Fibroblast of the conjunctiva (primary cell): ENCODE data around the gene CRYBG2.
A peak's percentile ranks its signal among the peaks of the same experiment; 100 is the strongest.

Experiments used
- DNase-seq: peaks from one replicate; pipeline ENCODE4 v3.0.0-alpha.2; 2010; ENCODE audit warnings: low read depth

CRYBG2 gene

DNA sequence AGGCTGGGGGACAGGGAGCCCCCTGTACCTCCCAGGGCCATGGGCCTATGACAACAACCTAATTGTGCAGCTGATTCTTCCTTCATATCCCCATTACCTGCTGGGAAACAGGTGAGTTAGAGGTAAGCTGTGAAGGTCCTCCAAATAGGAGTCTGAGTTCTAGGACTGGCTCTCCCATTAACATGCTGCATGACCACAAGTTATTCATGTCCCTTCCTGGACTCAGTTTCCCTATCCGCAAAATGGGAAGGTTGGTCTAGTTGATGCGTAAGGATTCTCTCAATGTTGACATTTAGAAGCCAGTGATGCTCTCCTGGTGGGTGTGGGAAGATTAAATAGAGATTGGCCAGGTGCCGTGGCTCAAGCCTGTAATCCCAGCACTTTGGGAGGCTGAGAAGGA is 14.6 kb upstream of the CRYBG2 start:
- no peak for DNase-seq

DNA sequence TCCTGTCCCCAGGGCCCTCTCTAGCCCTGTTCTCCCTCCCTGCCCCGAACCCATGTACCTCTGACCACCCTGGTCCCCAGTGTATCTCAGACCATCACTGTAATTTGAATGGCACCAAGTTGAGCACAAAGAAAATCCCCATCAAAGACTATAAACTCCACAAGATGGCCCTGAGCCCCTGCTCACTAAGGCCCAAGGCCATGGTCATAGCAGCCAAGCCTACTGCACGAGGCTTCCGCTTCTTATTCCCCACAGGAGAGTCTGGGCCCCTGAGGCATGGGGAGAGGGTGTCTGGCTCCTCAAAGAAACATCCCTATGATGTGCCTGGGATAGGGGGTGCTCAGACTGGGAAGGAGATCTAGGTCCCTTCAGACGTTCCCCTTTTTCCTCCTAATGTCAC is 14.1 kb upstream of the CRYBG2 start:
- no peak for DNase-seq

- DNase-seq, result no peak
Measured at GRCh38 chr1:26367441-26367840, 13.5 kb upstream of the CRYBG2 start.

DNA sequence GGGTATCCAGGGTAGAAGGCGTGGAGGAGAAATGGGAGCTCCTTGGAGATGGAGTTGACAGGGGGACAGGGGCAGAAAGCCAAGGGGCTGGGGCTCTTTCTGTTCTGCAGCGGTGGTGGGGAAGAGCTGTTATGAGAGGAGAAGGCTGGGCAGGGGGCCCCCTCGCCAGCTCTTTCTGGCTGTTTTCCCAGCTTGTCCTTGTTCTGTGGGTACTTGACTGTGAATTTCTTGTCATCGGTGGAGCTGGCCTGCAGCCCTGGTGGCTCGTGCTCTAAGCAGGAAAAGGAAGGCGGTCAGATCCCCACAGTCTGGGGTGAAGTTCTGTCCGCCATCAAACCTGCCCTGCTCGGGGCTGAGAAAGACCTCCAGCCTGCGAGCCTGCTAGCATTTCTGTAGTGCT is 11.0 kb upstream of the CRYBG2 start:
- no peak for DNase-seq

DNA sequence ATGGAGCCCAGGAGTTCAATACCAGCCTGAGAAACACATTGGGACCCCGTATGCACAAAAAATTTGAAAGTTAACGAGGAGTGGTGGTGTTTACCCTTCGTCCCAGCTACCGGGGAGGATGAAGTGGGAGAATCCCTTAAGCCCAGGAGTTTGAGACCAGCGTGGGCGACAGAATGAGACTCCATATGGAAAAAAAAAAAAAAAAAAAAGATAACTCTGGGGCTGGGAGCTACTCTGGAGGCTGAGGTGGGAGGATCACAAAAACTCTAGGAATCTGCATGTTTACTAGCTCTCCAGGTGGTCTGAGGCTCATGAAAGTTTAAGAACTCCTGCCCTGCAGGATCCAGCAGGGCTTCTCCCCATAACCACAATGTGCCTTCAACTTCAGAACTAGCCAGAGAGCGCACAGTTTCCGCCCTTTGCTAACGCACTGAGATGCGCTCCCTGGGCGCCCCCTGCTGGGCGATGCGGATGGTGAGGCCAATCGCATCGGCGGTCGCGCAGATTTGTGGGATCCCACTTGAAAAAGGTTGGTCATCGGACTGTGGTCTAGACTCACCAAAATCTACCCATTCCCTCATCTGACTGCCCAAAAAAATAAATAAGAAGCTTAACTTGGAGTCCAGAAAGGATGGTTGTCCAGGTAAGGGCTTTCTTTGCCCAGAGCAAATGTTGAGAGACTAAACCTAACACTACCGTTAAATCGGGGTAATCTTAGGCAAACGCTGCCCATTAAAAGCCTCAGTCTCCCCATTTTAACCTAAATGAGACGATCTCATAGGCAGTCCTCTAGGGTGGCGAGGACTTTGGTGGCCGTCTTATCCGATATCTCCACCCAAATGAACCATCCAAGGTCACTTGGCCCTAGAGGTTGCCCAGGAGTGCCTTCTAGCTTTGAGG is 9.9 kb upstream of the CRYBG2 start:
- DNase-seq, result peak; percentile 37

DNA sequence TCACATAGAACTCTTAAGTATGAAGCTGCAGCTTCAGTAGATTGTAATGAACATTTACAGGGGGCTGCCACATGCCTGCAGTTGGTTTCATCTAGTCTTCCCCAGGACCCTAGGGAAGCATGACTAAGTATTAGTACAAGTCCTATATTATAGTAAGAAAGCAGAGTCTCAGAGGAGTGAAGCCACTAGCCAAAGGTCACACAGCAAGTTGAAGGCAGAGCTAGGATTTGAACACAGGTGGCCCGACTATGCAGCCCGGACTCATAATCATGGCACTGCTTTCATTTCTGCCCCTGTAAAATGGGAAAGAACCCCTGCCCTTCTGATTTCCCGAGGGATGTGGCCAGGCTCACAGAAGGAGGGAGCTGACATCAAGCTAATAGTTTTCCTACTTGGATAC is 8.4 kb upstream of the CRYBG2 start:
- DNase-seq, result no peak

DNA sequence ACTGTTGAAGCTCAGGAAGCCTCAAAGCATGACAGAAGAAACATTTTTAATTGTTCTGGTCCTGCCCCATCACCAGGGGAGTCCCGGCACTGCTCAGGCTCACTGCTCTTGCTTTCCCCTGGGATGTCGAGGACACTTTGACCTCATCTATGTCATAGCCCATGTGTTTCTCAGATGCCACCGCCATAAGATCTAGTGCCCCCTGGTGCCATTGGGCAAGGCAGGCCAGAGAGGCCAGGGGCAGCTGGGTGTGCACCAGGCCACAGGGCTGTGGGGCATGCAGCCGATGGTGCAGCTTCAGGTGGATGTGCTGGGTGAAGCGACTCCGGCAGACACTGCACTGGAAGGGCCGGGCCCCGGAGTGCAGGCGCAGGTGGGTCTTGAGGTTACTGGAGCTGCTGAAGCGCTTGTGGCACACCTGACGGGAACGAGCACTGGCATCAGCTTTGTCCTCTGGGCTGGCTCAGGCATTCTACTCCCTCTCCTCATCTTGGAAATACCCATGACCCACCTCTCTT is 7.7 kb upstream of the CRYBG2 start:
- DNase-seq, result no peak

GRCh38 chr1:26360807-26361604 is 7.1 kb upstream of the CRYBG2 start:
- DNase-seq, result no peak

GRCh38 chr1:26359981-26360806 is 6.3 kb upstream of the CRYBG2 start:
- DNase-seq, result no peak

- DNase-seq, result no peak
Measured at GRCh38 chr1:26358411-26359384, 4.8 kb upstream of the CRYBG2 start.

GRCh38 chr1:26357121-26357602 is 3.2 kb upstream of the CRYBG2 start:
- DNase-seq, result no peak

DNA sequence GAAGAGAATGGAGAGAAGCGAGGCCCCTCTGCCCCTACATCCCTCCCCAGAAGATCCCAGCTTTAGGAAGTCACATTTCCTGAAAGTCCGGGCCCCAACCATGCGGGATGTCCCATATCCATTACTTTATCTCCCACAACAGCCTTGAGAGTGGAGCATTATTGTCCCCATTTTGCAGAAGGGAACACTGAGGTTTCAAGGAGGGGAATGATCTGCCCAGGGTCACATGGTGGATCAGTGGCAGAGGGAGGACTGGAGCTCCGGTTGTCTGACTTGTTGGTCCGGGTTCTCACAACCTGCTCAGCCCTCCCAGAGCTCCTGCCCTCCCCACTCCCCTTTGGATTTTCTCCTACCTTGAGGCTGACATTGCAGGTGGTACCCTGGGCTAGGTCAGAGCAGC is 2.2 kb upstream of the CRYBG2 start:
- no peak for DNase-seq

DNA sequence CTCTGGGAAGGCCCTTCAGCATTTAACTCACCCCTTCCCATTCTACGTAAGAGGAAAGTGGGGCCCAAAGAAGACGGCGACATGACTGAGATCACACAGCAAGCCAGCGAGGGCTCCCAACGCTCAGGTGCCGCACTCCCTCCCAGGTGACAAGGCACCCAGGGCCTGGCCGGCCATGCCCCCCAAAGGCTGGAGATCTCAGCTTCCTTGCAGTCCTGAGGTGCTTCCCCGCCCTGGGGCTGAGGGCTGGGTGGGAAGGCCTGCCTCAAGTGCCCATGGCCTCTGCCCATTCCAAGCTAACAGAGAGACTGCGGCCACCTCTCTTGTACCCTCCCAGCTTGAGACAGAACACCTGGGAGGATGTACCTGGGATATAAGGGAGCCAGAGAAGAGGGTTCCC is 1.0 kb upstream of the CRYBG2 start:
- no peak for DNase-seq

- no peak for DNase-seq
Measured at GRCh38 chr1:26353210-26353859, 595 bp downstream of the CRYBG2 start.

- no peak for DNase-seq
Measured at GRCh38 chr1:26352338-26352679, 1.6 kb downstream of the CRYBG2 start.

DNA sequence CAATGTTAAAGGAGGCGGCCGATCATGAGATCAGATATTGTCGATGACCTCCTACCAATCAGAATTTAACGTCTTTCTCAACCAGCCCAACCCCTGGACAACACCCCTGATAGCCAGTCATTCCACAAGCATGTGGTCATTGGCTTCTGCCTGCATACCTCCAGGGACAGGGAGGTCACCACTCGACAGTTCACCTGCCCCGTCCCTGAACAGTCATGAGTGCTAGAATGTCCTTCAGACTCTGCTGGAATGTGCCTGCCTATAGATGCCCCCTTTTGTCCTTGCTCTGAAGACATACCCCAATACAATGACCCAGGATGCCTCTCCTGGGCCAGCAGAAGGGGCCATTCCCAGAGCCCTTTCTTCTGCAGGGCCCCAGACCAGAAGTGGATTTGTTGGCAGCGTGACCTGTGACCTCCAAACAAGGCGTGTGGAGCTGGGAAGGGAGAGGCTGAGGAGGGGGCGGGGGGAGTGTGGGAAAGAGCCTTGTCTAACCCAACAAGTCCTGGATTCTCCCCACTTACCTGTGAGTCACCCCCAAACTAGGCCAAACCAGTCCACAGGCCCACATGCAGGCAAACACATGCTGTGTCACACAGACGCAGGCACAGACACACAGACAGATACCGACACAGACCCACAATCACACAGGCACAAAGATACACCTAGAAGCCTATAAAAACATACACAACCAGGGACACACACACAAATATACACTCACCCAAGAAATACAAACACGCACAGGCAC is 2.2 kb downstream of the CRYBG2 start:
- DNase-seq, result no peak

DNA sequence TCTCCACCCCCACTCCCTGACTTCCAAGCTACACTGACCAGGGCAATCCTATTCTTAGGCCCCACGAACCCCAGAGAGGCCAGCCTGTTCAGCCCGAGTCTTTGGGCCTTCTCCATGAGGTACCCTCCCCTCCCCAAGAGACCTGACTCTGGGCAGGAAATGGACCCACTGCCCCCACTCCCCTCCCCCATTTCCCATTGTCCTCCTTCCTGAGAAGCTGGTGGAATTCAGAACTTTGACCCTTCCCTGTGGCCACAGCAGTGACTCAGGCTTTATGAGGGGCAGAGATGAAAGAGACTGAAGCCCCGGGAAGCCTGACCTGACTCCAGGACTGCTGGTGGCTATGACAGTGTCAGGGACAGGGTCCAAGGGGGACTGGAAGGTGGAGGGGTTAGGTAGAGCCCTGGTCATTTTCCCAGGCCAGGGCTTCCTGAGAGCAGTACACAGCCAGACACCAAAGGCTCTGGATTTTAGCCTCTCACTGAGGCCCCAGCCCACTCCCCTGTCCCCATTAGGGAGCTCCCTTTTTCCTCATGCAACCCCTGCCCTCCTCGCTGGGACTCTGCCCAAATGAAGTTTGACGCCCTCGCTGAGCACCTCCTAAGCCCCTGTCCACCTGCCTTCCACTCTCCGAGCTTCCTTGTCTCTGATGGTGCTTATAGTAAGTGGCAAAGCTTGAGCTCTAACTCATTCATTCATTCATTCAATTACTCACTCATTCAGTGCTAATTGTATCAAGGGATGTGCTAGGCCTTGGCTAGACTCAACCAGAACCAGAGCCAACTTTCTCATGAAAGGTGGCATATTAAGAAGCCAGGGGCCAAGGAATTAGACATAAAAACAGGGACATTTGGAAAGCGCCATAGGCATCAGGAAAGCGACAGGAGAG is 3.0 kb downstream of the CRYBG2 start:
- DNase-seq, result no peak

- no peak for DNase-seq
Measured at GRCh38 chr1:26350343-26350700, 3.6 kb downstream of the CRYBG2 start.

DNA sequence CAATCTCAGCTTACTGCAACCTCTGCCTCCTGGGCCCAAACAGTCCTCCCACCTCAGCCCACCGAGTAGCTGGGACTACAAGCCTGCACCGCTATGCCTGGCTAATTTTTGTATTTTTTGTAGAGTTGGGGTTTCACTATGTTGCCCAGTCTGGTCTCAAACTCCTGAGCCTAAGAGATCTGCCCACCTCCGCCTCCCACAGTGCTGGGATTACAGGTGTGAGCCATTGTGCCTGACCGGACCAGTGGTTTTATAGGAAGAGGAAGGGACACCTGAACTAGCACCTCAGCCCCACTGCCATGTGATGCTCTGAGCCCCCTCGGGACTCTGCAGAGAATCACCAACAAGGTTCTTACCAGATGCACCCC is 4.1 kb downstream of the CRYBG2 start:
- no peak for DNase-seq
